K562 (cell line): ENCODE results near the gene PDE4D. TPM values are rescaled to one million over a fixed set of nuclear protein-coding genes. Genes with fewer than 3 reads are reported as not detected.

Experiments
- ATAC-seq: fragments of 200-7000 bp; cut with Tn5 transposase; 3 replicates; pipeline ENCODE4 v1.9.1; 2020; ENCODE audit warnings: moderate library complexity
- BruUV-seq: library from RNA; stranded (reverse); fragments of 400-500 nt; replicated peaks from 2 replicates; lab custom pipeline; 2021; lab: Mats Ljungman, UMichigan
- CTCF ChIA-PET: fragments of 300-600 bp; formaldehyde crosslinking; extraction: SDS; loops from one replicate; lab custom pipeline; 2021; ENCODE audit warnings: low intra/inter-chr PET ratio; lab: Yijun Ruan, JAX
- POLR2A ChIA-PET: fragments of 300-600, 350-650 bp; sonication (Branson Sonifier 250); formaldehyde crosslinking; extraction: SDS; loops from one replicate; lab custom pipeline; 2021; ENCODE audit warnings: antibody characterized with exemption, inconsistent platforms; lab: Yijun Ruan, JAX
- DNase-seq, 4 experiments: peaks; one replicate each; pipeline versions ENCODE4 v3.0.0 to v3.0.0-alpha.2; 2011 to 2018; ENCODE audit warnings: low spot score in 3 of 4, mixed read lengths in 3 of 4; ENCODE audit errors: extremely low read depth in 1 of 4
- FAIRE-seq: peaks from 2 replicates; lab custom pipeline; 2011; peaks lifted over from hg19 to GRCh38; lab: Jason Lieb, UNC
- H2AFZ ChIP-seq: 2 replicates; pipeline ENCODE4 v1.6.0; 2011; ENCODE audit warnings: low read depth, low read length, control low read depth, inconsistent platforms
- H3K27ac ChIP-seq: fragments of 200-600 bp; 3 replicates; pipeline ENCODE4 v1.8.0; 2011; ENCODE audit warnings: low read depth, mild to moderate bottlenecking, control low read depth, inconsistent platforms, low read length, moderate library complexity, mixed read lengths; ENCODE audit errors: extremely low read depth
- H3K27me3 ChIP-seq, 2 experiments: fragments of 300-600 bp in 1 of 2; 2 replicates in 1 of 2; 3 replicates in 1 of 2; pipeline versions ENCODE4 v1.6.0 to v1.8.0; 2011; ENCODE audit warnings: inconsistent platforms in 2 of 2, low read length in 2 of 2, mild to moderate bottlenecking in 1 of 2, mixed read lengths in 1 of 2, moderate library complexity in 1 of 2; ENCODE audit not compliant: control insufficient read depth in 2 of 2, insufficient read depth in 2 of 2
- H3K36me3 ChIP-seq: fragments of 300-600 bp; 3 replicates; pipeline ENCODE4 v1.8.0; 2011; ENCODE audit warnings: mild to moderate bottlenecking, low read length, inconsistent platforms; ENCODE audit not compliant: control insufficient read depth, insufficient read depth
- H3K4me1 ChIP-seq, 2 experiments: fragments of 200-600 bp in 1 of 2; replicated peaks in 1 of 2; 2 replicates in 1 of 2; 3 replicates in 1 of 2; pipeline versions ENCODE4 v1.5.1 to v1.8.0; 2011; ENCODE audit warnings: inconsistent platforms in 2 of 2, low read length in 2 of 2, mild to moderate bottlenecking in 1 of 2, mixed read lengths in 1 of 2, moderate library complexity in 1 of 2; ENCODE audit not compliant: control insufficient read depth in 2 of 2, insufficient read depth in 2 of 2
- H3K4me2 ChIP-seq: 2 replicates; pipeline ENCODE4 v1.6.1; 2011; ENCODE audit warnings: low read length, control low read depth, inconsistent platforms, mixed read lengths; ENCODE audit not compliant: insufficient read depth
- H3K4me3 ChIP-seq: fragments of 200-600 bp; sonication (generic), shearing (Covaris generic); 2 replicates; pipeline ENCODE4 v1.5.1; 2016; ENCODE audit warnings: control low read depth, inconsistent platforms
- H3K79me2 ChIP-seq: fragments of 200-600 bp; 3 replicates; pipeline ENCODE4 v1.8.0; 2011; ENCODE audit warnings: low read length, inconsistent platforms; ENCODE audit not compliant: control insufficient read depth, insufficient read depth
- H3K9ac ChIP-seq, 2 experiments: 2 replicates each; pipeline versions ENCODE4 v1.6.0 to v1.6.1; 2011; ENCODE audit warnings: low read depth in 2 of 2, low read length in 2 of 2, control low read depth in 1 of 2, inconsistent platforms in 1 of 2, mild to moderate bottlenecking in 1 of 2, mixed read lengths in 1 of 2; ENCODE audit not compliant: insufficient read depth in 1 of 2
- H3K9me1 ChIP-seq: one replicate; pipeline ENCODE4 v1.6.0; 2011; ENCODE audit warnings: inconsistent platforms, mild to moderate bottlenecking, low read length, moderate library complexity; ENCODE audit not compliant: control insufficient read depth, insufficient read depth
- H3K9me3 ChIP-seq: replicated peaks from 2 replicates; pipeline ENCODE4 v1.5.1; 2011; ENCODE audit warnings: low read depth, low read length, inconsistent platforms; ENCODE audit not compliant: control insufficient read depth, insufficient read depth
- H4K20me1 ChIP-seq: replicated peaks from 2 replicates; pipeline ENCODE4 v1.6.1; 2011; ENCODE audit warnings: low read length, inconsistent platforms, mixed read lengths; ENCODE audit not compliant: control insufficient read depth, insufficient read depth
- CEBPB ChIP-seq: fragments of 450-650 bp; IDR thresholded peaks from 2 replicates; pipeline ENCODE4 v1.6.1; 2016; ENCODE audit warnings: missing genetic modification characterization, missing compliant biosample characterization
- CREB3L1 ChIP-seq: fragments of 450-650 bp; IDR thresholded peaks from 2 replicates; pipeline ENCODE4 v1.6.1; 2014; ENCODE audit warnings: low read depth, mild to moderate bottlenecking, moderate library complexity, borderline replicate concordance
- E4F1 ChIP-seq: fragments of 250-450 bp; sonication (Bioruptor Pico); IDR thresholded peaks from 2 replicates; pipeline ENCODE4 v1.5.0; 2021; ENCODE audit warnings: mild to moderate bottlenecking, borderline replicate concordance
- ETV1 ChIP-seq: fragments of 450-650 bp; conservative IDR thresholded peaks from 2 replicates; pipeline ENCODE4 v1.6.1; 2016; ENCODE audit warnings: missing genetic modification characterization, control low read depth, low read depth, missing compliant biosample characterization
- FOXA1 ChIP-seq: fragments of 450-650 bp; IDR thresholded peaks from 2 replicates; pipeline ENCODE4 v1.6.1; 2016; ENCODE audit warnings: mild to moderate bottlenecking, borderline replicate concordance
- POLR2AphosphoS5 ChIP-seq: IDR thresholded peaks from 2 replicates; pipeline ENCODE4 v1.6.1; 2011; ENCODE audit warnings: mild to moderate bottlenecking, low read depth, low read length, moderate library complexity; ENCODE audit not compliant: control insufficient read depth, insufficient read depth
- WGBS: fragments of 100-300 bp; shearing (Covaris generic); methylation state at CpG from one replicate; pipeline ENCODE4 v1.1.6; 2016; ENCODE audit warnings: low coverage, mixed read lengths; ENCODE audit not compliant: insufficient coverage; ENCODE audit errors: missing lambda C conversion rate; 5-methylcytosine and 5-hydroxymethylcytosine counted together
- in situ Hi-C: fragments of 300-500 bp; cut with MboI; formaldehyde crosslinking; loops from 4 replicates; pipeline ENCODE4 v1.15.0; 2018; ENCODE audit warnings: inconsistent platforms, mixed read lengths
- intact Hi-C: fragments of 100-400 bp; cut with micrococcal nuclease; formaldehyde crosslinking; loops from 2 replicates; pipeline ENCODE4 v1.14.2; 2022
- polyA plus RNA-seq, 8 experiments: library from polyadenylated mRNA; depleted of rRNA in 4 of 8; stranded (reverse) in 5 of 8; unstranded in 3 of 8; fragments of >200 nt; fragmentation: Nextera tagmentation in 2 of 8; fragmentation: Illumina TruSeq in 1 of 8; extraction: Ambion mirVana in 2 of 8; extraction: Trizol in 1 of 8; gene quantifications; 2 replicates each; pipeline versions ENCODE4 v1.2.1 to v1.2.3, GENCODE V29; 2011 to 2014; ENCODE audit warnings: inconsistent platforms in 1 of 8, missing spikeins in 1 of 8
- total RNA-seq, 7 experiments: library from RNA; depleted of rRNA in 6 of 7; stranded (reverse); fragments of >200 nt in 6 of 7; fragmentation: Illumina TruSeq in 2 of 7; extraction: Trizol in 2 of 7; gene quantifications; 2 replicates each; pipeline versions ENCODE4 v1.2.1 to v1.2.3, GENCODE V29; 2011 to 2021; ENCODE audit warnings: low replicate concordance in 1 of 7

The PDE4D gene
- total and polyA plus RNA-seq, 9 of the 15 experiments (the other 6 are each of a cell fraction or from before 2014, with no cell fraction given): 0.04 to 0.46 (median 0.13) TPM

- no peak for TF ChIP-seq E4F1 (CRISPR knock-in tag)
These were observed 798.7 kb downstream of the PDE4D start (continued) for GRCh38 chr5:59094864-59095263.

GRCh38 chr5:59093329-59093728 is 800.2 kb downstream of the PDE4D start:
- no peak overlapping the region for H3K9ac ChIP-seq
- no peak overlapping the region for H3K27ac ChIP-seq
- no TSS peak for BruUV-seq
- no peak overlapping the region for H3K4me3 ChIP-seq
- in situ Hi-C loops: no loop called here
- no peaks in the 10 kb centered on the region for H4K20me1 ChIP-seq
- no peaks in the 10 kb centered on the region for H3K79me2 ChIP-seq
- H3K9me3 ChIP-seq: no peaks in the 10 kb centered on the region
- no peak for DNase-seq
- H3K4me1 ChIP-seq: no peaks in the 10 kb centered on the region
- ChIA-PET CTCF (no interaction called here), POLR2A (interaction anchor here (0.7 kb wide), 1 partner anchor 16 kb away, joined by 4 read pairs; no protein-coding TSS in a partner anchor)
- intact Hi-C loops: no loop called here
- ATAC-seq: no peak
- 2% methylated on average over 6 of the region's 6 CpGs for WGBS
- H3K9me1 ChIP-seq: no peaks in the 10 kb centered on the region
- no peak for TF ChIP-seq CREB3L1
- TF ChIP-seq FOXA1: no peak
- no peak for TF ChIP-seq ETV1 (tag)
- peak; percentile 56; the same call in 1 of the 2 replicates for TF ChIP-seq CEBPB (tag)
- no peak for TF ChIP-seq POLR2AphosphoS5
- no peak overlapping the region for H3K4me2 ChIP-seq
- FAIRE-seq: no peak
- no peaks in the 10 kb centered on the region for H3K27me3 ChIP-seq
- no peak overlapping the region for H2AFZ ChIP-seq
- no peaks in the 10 kb centered on the region for H3K36me3 ChIP-seq
